ENCODE data around the gene RYR2. TPM values are rescaled to one million over a fixed set of nuclear protein-coding genes. Genes with fewer than 3 reads are reported as not detected.

The RYR2 gene
- polyA plus RNA-seq, 1 experiment, result not detected

- DNase-seq (ENCODE audit: low read depth), result no peak
- TF ChIP-seq CTCF (IDR thresholded peaks at IDR 0.05; ENCODE audit: insufficient read depth, low read depth, low read length), result no peak
- POLR2A ChIA-PET, result no interaction called here
- CTCF ChIA-PET, result no interaction called here
- H3K4me3 ChIP-seq (ENCODE audit: low read depth, low read length), result no peak overlapping the region
- no peaks in the 10 kb centered on the region for H3K36me3 ChIP-seq (ENCODE audit: control insufficient read depth, insufficient read depth, low read length)
- no peaks in the 10 kb centered on the region for H3K27me3 ChIP-seq (ENCODE audit: control insufficient read depth, insufficient read depth, low read length)
Measured at GRCh38 chr1:237281481-237281880, 239.5 kb downstream of the RYR2 start.

GRCh38 chr1:237282208-237282783 is 240.3 kb downstream of the RYR2 start:
- H3K4me3 ChIP-seq (ENCODE audit: low read depth, low read length), result no peak overlapping the region
- CTCF ChIA-PET, result no interaction called here

GRCh38 chr1:237287876-237288521 is 246.0 kb downstream of the RYR2 start:
- POLR2A ChIA-PET, result no interaction called here
- no peaks in the 10 kb centered on the region for H3K36me3 ChIP-seq (ENCODE audit: control insufficient read depth, insufficient read depth, low read length)

More at GRCh38 chr1:237282208-237282783, 240.3 kb downstream of the RYR2 start:
- no peak for DNase-seq (ENCODE audit: low read depth)
- Histone ChIP-seq H3K36me3 (ENCODE audit: control insufficient read depth, insufficient read depth, low read length) (no peaks in the 10 kb centered on the region), H3K27me3 (ENCODE audit: control insufficient read depth, insufficient read depth, low read length) (no peaks in the 10 kb centered on the region)
- no peak for TF ChIP-seq CTCF (IDR thresholded peaks at IDR 0.05; ENCODE audit: insufficient read depth, low read depth, low read length)
- POLR2A ChIA-PET, result no interaction called here

GRCh38 chr1:237293804-237294203 is 251.8 kb downstream of the RYR2 start:
- POLR2A ChIA-PET, result no interaction called here
- CTCF ChIA-PET, result no interaction called here
- H3K4me3 ChIP-seq (ENCODE audit: low read depth, low read length), result no peak overlapping the region
- H3K36me3 ChIP-seq (ENCODE audit: control insufficient read depth, insufficient read depth, low read length), result no peaks in the 10 kb centered on the region
- no peaks in the 10 kb centered on the region for H3K27me3 ChIP-seq (ENCODE audit: control insufficient read depth, insufficient read depth, low read length)
- TF ChIP-seq CTCF (IDR thresholded peaks at IDR 0.05; ENCODE audit: insufficient read depth, low read depth, low read length), result no peak
- no peak for DNase-seq (ENCODE audit: low read depth)

More at GRCh38 chr1:237287876-237288521, 246.0 kb downstream of the RYR2 start:
- no peak for TF ChIP-seq CTCF (IDR thresholded peaks at IDR 0.05; ENCODE audit: insufficient read depth, low read depth, low read length)
- Histone ChIP-seq H3K27me3 (ENCODE audit: control insufficient read depth, insufficient read depth, low read length) (no peaks in the 10 kb centered on the region), H3K4me3 (ENCODE audit: low read depth, low read length) (no peak overlapping the region)
- CTCF ChIA-PET, result no interaction called here
- no peak for DNase-seq (ENCODE audit: low read depth)

- DNase-seq (ENCODE audit: low read depth), result no peak
- POLR2A ChIA-PET, result no interaction called here
- Histone ChIP-seq H3K36me3 (ENCODE audit: control insufficient read depth, insufficient read depth, low read length) (no peaks in the 10 kb centered on the region), H3K4me3 (ENCODE audit: low read depth, low read length) (no peak overlapping the region), H3K27me3 (ENCODE audit: control insufficient read depth, insufficient read depth, low read length) (no peaks in the 10 kb centered on the region)
- CTCF ChIA-PET, result no interaction called here
- TF ChIP-seq CTCF (IDR thresholded peaks at IDR 0.05; ENCODE audit: insufficient read depth, low read depth, low read length), result no peak
Measured at GRCh38 chr1:237296861-237297260, 254.9 kb downstream of the RYR2 start.

Data from BJ (cell line).